KMS-11 (cell line): Measurements from ENCODE around the gene WDR48.

Experiments used
- H2AFZ ChIP-seq: fragments of 200-600 bp; sonication (generic); 2 replicates; pipeline ENCODE4 v1.6.1; 2016; ENCODE audit warnings: antibody characterized with exemption, mixed run types, low read depth
- H3K27ac ChIP-seq: fragments of 200-600 bp; sonication (generic); 2 replicates; pipeline ENCODE4 v1.6.1; 2016; ENCODE audit warnings: mild to moderate bottlenecking, mixed run types
- H3K27me3 ChIP-seq: fragments of 200-600 bp; sonication (generic); 2 replicates; pipeline ENCODE4 v1.6.1; 2017; ENCODE audit warnings: mild to moderate bottlenecking, low read depth, mixed run types, moderate library complexity; ENCODE audit not compliant: insufficient read depth
- H3K36me3 ChIP-seq: fragments of 200-600 bp; sonication (generic); 2 replicates; pipeline ENCODE4 v1.6.1; 2017; ENCODE audit warnings: mild to moderate bottlenecking, mixed run types; ENCODE audit not compliant: insufficient read depth
- H3K4me1 ChIP-seq: fragments of 200-600 bp; sonication (generic); 2 replicates; pipeline ENCODE4 v1.6.1; 2016; ENCODE audit warnings: mild to moderate bottlenecking, low read depth, mixed run types; ENCODE audit not compliant: poor library complexity, severe bottlenecking
- H3K4me2 ChIP-seq: fragments of 200-600 bp; sonication (generic); 2 replicates; pipeline ENCODE4 v1.7.0; 2016; ENCODE audit warnings: mild to moderate bottlenecking, mixed run types
- H3K4me3 ChIP-seq: fragments of 200-600 bp; sonication (generic); IDR thresholded peaks from 2 replicates; pipeline ENCODE4 v1.6.1; 2017; ENCODE audit warnings: low read depth, low read length, mixed read lengths; ENCODE audit not compliant: insufficient read depth
- H3K79me2 ChIP-seq: fragments of 200-600 bp; sonication (generic); 2 replicates; pipeline ENCODE4 v1.6.1; 2016; ENCODE audit warnings: low read depth, mixed run types; ENCODE audit not compliant: insufficient read depth
- H3K9ac ChIP-seq: fragments of 200-600 bp; sonication (generic); 2 replicates; pipeline ENCODE4 v1.6.1; 2016; ENCODE audit warnings: mild to moderate bottlenecking, mixed run types
- H4K20me1 ChIP-seq: fragments of 200-600 bp; sonication (generic); 2 replicates; pipeline ENCODE4 v1.6.1; 2016; ENCODE audit warnings: mild to moderate bottlenecking, mixed run types; ENCODE audit not compliant: insufficient read depth
- TF ChIP-seq, protein P1 (sequence below): fragments of 200-600 bp; sonication (generic); conservative IDR thresholded peaks from 2 replicates; pipeline ENCODE4 v1.6.1; 2017; ENCODE audit warnings: low read depth, mild to moderate bottlenecking, antibody characterized with exemption, low read length, moderate library complexity, mixed read lengths

Gene WDR48

DNA sequence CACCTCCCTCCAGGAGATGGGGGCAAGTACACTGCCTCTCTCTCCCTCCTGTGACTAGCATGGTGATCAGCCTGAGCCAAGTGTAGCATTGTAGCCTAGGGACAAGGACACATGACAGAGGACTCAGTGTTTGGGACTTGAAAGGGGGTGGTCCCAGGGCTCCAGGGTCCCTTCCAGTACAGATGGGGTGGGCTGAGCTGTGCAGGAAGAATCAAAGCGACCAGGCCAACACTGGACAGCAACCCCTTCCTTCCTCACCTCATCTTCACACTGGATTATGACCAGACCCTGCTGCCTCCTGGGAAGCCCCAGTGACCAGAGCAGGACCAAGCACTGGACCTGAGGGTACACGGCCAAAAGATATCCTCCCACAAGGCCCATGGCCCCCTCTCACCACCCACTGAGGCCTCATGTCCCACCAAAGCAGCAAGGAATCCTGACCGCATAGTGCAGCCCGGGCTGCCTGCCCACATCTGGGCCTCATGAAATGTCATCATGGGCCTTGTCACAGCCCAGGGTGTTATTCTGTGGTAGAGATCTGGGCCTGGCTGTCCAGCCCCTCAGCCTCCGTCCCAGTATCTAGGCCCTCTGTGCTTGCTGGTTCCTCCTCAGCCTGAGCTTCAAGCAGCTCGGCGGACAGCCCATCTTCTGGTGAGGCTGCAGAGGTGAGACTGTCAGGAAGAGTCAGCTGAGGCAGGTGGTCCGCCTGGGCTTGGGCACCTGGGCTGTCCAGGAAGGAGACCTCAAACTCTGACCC, 46.1 kb downstream of the WDR48 start:
- no peaks in the 10 kb centered on the region for H3K36me3 ChIP-seq
- no peaks in the 10 kb centered on the region for H4K20me1 ChIP-seq
- H3K9ac ChIP-seq, result no peak overlapping the region
- peaks cover 13% of the 10 kb centered on the region for H3K4me1 ChIP-seq
- no peaks in the 10 kb centered on the region for H3K79me2 ChIP-seq
- TF ChIP-seq, protein P1, sequence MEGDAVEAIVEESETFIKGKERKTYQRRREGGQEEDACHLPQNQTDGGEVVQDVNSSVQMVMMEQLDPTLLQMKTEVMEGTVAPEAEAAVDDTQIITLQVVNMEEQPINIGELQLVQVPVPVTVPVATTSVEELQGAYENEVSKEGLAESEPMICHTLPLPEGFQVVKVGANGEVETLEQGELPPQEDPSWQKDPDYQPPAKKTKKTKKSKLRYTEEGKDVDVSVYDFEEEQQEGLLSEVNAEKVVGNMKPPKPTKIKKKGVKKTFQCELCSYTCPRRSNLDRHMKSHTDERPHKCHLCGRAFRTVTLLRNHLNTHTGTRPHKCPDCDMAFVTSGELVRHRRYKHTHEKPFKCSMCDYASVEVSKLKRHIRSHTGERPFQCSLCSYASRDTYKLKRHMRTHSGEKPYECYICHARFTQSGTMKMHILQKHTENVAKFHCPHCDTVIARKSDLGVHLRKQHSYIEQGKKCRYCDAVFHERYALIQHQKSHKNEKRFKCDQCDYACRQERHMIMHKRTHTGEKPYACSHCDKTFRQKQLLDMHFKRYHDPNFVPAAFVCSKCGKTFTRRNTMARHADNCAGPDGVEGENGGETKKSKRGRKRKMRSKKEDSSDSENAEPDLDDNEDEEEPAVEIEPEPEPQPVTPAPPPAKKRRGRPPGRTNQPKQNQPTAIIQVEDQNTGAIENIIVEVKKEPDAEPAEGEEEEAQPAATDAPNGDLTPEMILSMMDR, result no peak
- H3K27me3 ChIP-seq, result no peaks in the 10 kb centered on the region
- H3K27ac ChIP-seq, result no peak overlapping the region
- no peak overlapping the region for H2AFZ ChIP-seq
- no peak overlapping the region for H3K4me3 ChIP-seq
- no peak overlapping the region for H3K4me2 ChIP-seq

DNA sequence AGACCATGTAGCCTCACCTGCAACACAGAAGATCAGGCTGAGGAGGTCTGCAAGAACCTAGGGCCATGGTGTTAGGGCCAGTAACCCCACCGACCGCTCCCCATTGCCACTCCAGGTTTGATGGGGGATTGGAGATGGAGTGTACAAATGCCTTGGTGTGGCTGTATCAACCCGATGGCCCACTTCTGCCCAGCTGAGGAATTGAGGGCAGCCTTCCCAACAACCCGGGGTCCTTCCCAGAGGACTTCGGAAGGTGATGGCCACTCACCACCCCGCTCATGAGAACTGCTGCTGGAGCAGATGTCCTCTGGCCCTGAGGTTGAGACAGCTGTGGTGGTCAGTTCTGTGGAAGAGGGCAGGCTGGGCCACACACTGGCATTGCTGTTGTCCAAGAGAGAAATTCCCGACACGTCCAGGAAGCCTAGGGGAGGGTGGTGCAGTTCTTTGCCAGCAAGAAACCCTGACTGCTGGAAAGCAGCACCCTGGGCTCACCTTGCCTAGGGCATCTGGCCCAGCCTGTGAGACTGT, 46.7 kb downstream of the WDR48 start:
- no peak overlapping the region for H3K27ac ChIP-seq
- no peaks in the 10 kb centered on the region for H4K20me1 ChIP-seq
- H3K4me1 ChIP-seq, result peaks cover 7% of the 10 kb centered on the region
- TF ChIP-seq, protein P1, result no peak
- no peak overlapping the region for H2AFZ ChIP-seq
- no peak overlapping the region for H3K4me3 ChIP-seq
- no peak overlapping the region for H3K9ac ChIP-seq
- no peaks in the 10 kb centered on the region for H3K79me2 ChIP-seq
- no peaks in the 10 kb centered on the region for H3K36me3 ChIP-seq
- H3K4me2 ChIP-seq, result no peak overlapping the region
- H3K27me3 ChIP-seq, result no peaks in the 10 kb centered on the region

DNA sequence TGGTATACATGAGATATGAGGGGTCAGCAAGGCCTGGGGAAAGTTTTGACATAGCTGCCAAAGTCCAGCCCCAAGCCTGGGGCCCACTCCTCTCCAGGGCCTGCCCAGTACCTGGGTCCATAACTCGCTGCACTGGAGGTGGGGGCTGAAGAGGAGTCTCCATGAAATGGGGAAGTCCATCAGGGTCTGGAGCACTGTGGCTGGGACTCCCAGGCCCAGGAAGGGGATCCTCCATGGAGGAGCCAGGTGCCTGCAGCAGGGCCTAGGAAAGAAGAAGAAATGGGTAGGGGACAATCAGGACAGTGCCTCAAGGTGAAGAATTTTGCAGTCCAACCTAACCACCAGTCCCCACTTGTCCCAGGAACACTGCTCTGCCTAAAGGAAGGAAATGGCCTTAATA, 47.4 kb downstream of the WDR48 start:
- no peak overlapping the region for H3K27ac ChIP-seq
- H3K79me2 ChIP-seq, result no peaks in the 10 kb centered on the region
- H4K20me1 ChIP-seq, result no peaks in the 10 kb centered on the region
- H3K4me3 ChIP-seq, result no peak overlapping the region
- TF ChIP-seq, protein P1, result no peak
- no peak overlapping the region for H3K9ac ChIP-seq
- H3K4me1 ChIP-seq, result peaks cover 6% of the 10 kb centered on the region
- H2AFZ ChIP-seq, result no peak overlapping the region
- no peaks in the 10 kb centered on the region for H3K27me3 ChIP-seq
- no peak overlapping the region for H3K4me2 ChIP-seq
- no peaks in the 10 kb centered on the region for H3K36me3 ChIP-seq

DNA sequence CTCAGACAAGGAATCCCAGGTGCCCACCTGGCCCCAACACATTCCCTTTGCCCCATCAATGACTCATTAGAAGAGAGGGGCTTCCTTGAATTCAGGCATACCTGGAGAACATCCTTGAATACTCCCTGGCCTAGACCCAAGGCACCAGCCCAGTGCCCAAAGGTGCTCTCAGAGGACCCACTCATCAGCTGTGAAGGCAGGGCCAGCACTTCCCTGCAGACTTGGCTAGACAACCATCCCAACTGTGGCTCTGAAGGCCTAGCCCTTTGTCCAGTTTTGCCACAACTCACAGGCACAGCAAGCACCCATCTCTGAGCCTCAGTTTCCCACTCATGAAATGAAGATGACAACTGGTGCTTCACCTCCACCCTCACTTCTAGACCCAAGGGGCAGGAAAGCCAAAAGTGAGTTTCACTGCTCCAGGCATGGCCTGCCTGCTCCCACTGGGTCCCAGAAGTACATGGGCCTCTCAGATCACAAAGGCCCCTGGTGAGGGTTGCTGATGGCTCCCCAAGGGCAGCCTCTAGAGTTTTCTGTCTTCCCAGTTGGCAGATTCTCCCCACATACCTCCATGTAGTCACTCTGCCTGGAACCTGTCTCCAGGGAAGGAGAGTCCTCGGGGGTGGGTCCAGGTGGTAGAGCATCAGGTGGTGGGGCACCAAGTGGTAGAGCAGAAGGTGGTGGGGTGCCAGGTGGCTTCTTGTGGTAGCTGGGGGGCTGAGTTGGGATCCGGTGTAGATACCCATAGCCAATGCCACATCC, 48.1 kb downstream of the WDR48 start:
- Histone ChIP-seq H2AFZ (no peak overlapping the region), H3K4me3 (no peak overlapping the region), H3K4me1 (peaks cover 6% of the 10 kb centered on the region), H3K27me3 (no peaks in the 10 kb centered on the region), H4K20me1 (no peaks in the 10 kb centered on the region), H3K9ac (no peak overlapping the region), H3K4me2 (no peak overlapping the region), H3K27ac (no peak overlapping the region), H3K79me2 (no peaks in the 10 kb centered on the region), H3K36me3 (no peaks in the 10 kb centered on the region)
- TF ChIP-seq, protein P1, result no peak
